SK-N-SH (cell line): Measurements from ENCODE around the gene IL18BP. TPM values are rescaled to one million over a fixed set of nuclear protein-coding genes. Genes with fewer than 3 reads are reported as not detected.

Source experiments
- CTCF ChIA-PET: fragments of 300-600, 350-600 bp; formaldehyde crosslinking; extraction: SDS; loops from one replicate; lab custom pipeline; 2021; lab: Yijun Ruan, JAX
- POLR2A ChIA-PET: fragments of 350-600 bp; sonication (Branson Sonifier 250); formaldehyde crosslinking; extraction: SDS; loops from one replicate; lab custom pipeline; 2020; ENCODE audit warnings: antibody characterized with exemption, inconsistent platforms; lab: Yijun Ruan, JAX
- DNase-seq: peaks from one replicate; pipeline ENCODE4 v3.0.0; 2012
- H2AFZ ChIP-seq: fragments of 200-600 bp; sonication (generic); 2 replicates; pipeline ENCODE4 v1.8.1; 2016; ENCODE audit warnings: antibody characterized with exemption, mild to moderate bottlenecking, low read depth
- H3F3A ChIP-seq: fragments of 200-600 bp; sonication (generic); replicated peaks from 2 replicates; pipeline ENCODE3; 2016; ENCODE audit warnings: antibody characterized with exemption, mild to moderate bottlenecking; ENCODE audit not compliant: insufficient read depth
- H3K27ac ChIP-seq, 2 experiments: fragments of 200-500 bp in 1 of 2; fragments of 200-600 bp in 1 of 2; sonication (Bioruptor generic) in 1 of 2; sonication (generic), shearing (Covaris generic) in 1 of 2; 2 replicates each; pipeline versions ENCODE4 v1.5.1 to v1.6.1; 2014 to 2016; ENCODE audit warnings: low read depth in 2 of 2, inconsistent platforms in 1 of 2, low read length in 1 of 2, mild to moderate bottlenecking in 1 of 2, mixed read lengths in 1 of 2
- H3K27me3 ChIP-seq: fragments of 200-600 bp; sonication (generic), shearing (Covaris generic); 2 replicates; pipeline ENCODE4 v1.6.1; 2016; ENCODE audit warnings: mixed run types; ENCODE audit not compliant: insufficient read depth
- H3K36me3 ChIP-seq, 2 experiments: fragments of 200-500 bp in 1 of 2; fragments of 200-600 bp in 1 of 2; sonication (Bioruptor generic) in 1 of 2; sonication (generic) in 1 of 2; replicated peaks in 1 of 2; 2 replicates each; pipeline versions ENCODE3 to v1.5.1; 2014 to 2016; ENCODE audit warnings: low read length in 1 of 2, mild to moderate bottlenecking in 1 of 2; ENCODE audit not compliant: insufficient read depth in 2 of 2, control insufficient read depth in 1 of 2
- H3K4me1 ChIP-seq, 2 experiments: fragments of 200-500 bp in 1 of 2; fragments of 200-600 bp in 1 of 2; sonication (Bioruptor generic) in 1 of 2; sonication (generic), shearing (Covaris generic) in 1 of 2; 2 replicates each; pipeline versions ENCODE4 v1.5.1 to v1.6.1; 2014 to 2016; ENCODE audit warnings: low read depth in 1 of 2, low read length in 1 of 2, mixed run types in 1 of 2; ENCODE audit not compliant: insufficient read depth in 2 of 2, control insufficient read depth in 1 of 2
- H3K4me2 ChIP-seq: fragments of 200-600 bp; sonication (generic), shearing (Covaris generic); 2 replicates; pipeline ENCODE4 v1.6.1; 2017; ENCODE audit warnings: mixed run types
- H3K4me3 ChIP-seq, 2 experiments: fragments of 200-500 bp in 1 of 2; fragments of 200-600 bp in 1 of 2; sonication (Bioruptor generic) in 1 of 2; sonication (generic), shearing (Covaris generic) in 1 of 2; 2 replicates each; pipeline versions ENCODE4 v1.5.1 to v1.8.1; 2014 to 2016; ENCODE audit warnings: low read depth in 2 of 2, inconsistent platforms in 1 of 2, low read length in 1 of 2, mild to moderate bottlenecking in 1 of 2, mixed read lengths in 1 of 2, moderate library complexity in 1 of 2
- H3K79me2 ChIP-seq: fragments of 200-600 bp; sonication (generic); 2 replicates; pipeline ENCODE4 v1.8.1; 2017; ENCODE audit warnings: mild to moderate bottlenecking; ENCODE audit not compliant: insufficient read depth
- H3K9ac ChIP-seq: fragments of 200-600 bp; sonication (generic); 2 replicates; pipeline ENCODE4 v1.6.1; 2017; ENCODE audit warnings: mixed run types
- H3K9me2 ChIP-seq: fragments of 200-600 bp; sonication (generic); 2 replicates; pipeline ENCODE4 v1.6.1; 2017; ENCODE audit warnings: mixed run types
- H3K9me3 ChIP-seq: fragments of 200-600 bp; sonication (generic); 2 replicates; pipeline ENCODE4 v1.6.1; 2017; ENCODE audit warnings: mixed run types, mild to moderate bottlenecking, moderate library complexity
- H4K20me1 ChIP-seq: fragments of 200-600 bp; sonication (generic); 2 replicates; pipeline ENCODE4 v1.6.1; 2017; ENCODE audit warnings: mild to moderate bottlenecking, mixed run types; ENCODE audit not compliant: insufficient read depth
- CHD2 ChIP-seq: fragments of 150-350 bp; IDR thresholded peaks from 2 replicates; pipeline ENCODE4 v1.6.1; 2018; ENCODE audit warnings: low read length; ENCODE audit not compliant: partially characterized antibody
- FOSL2 ChIP-seq: IDR thresholded peaks from 2 replicates; pipeline ENCODE4 v1.4.0; 2012; ENCODE audit warnings: low read depth, mild to moderate bottlenecking, moderate library complexity, borderline replicate concordance
- FOXJ3 ChIP-seq: sonication (generic); formaldehyde crosslinking; IDR thresholded peaks from 2 replicates; pipeline ENCODE4 v1.5.1; 2020; ENCODE audit warnings: mild to moderate bottlenecking, missing genetic modification reagents
- GABPA ChIP-seq: IDR thresholded peaks from 2 replicates; pipeline ENCODE4 v1.4.0; 2012; ENCODE audit warnings: low read depth, mild to moderate bottlenecking
- MAX ChIP-seq: IDR thresholded peaks from 2 replicates; pipeline ENCODE4 v1.4.0; 2012; ENCODE audit warnings: low read depth
- MEF2A ChIP-seq: IDR thresholded peaks from 2 replicates; pipeline ENCODE4 v1.4.0; 2012; ENCODE audit warnings: low read depth, borderline replicate concordance
- NFIC ChIP-seq: IDR thresholded peaks from 2 replicates; pipeline ENCODE4 v1.4.0; 2012; ENCODE audit warnings: borderline replicate concordance
- SIN3A ChIP-seq: IDR thresholded peaks from 2 replicates; pipeline ENCODE4 v1.6.1; 2012; ENCODE audit warnings: low read depth, mild to moderate bottlenecking, low read length, moderate library complexity, borderline replicate concordance
- SMC3 ChIP-seq: IDR thresholded peaks from 2 replicates; pipeline ENCODE4 v1.6.1; 2012; ENCODE audit warnings: low read depth, low read length, improper control_type of control experiment
- TAF1 ChIP-seq: IDR thresholded peaks from 2 replicates; pipeline ENCODE4 v1.6.1; 2012; ENCODE audit warnings: low read depth, mild to moderate bottlenecking, low read length, moderate library complexity, borderline replicate concordance
- TEAD4 ChIP-seq: IDR thresholded peaks from 2 replicates; pipeline ENCODE4 v1.4.0; 2012; ENCODE audit warnings: mild to moderate bottlenecking, borderline replicate concordance; ENCODE audit not compliant: insufficient read depth
- USF1 ChIP-seq: IDR thresholded peaks from 2 replicates; pipeline ENCODE4 v1.4.0; 2012; ENCODE audit warnings: low read depth, borderline replicate concordance
- WGBS: methylation state at CpG from one replicate; pipeline ENCODE4 v1.1.6; 2017; ENCODE audit warnings: low lambda C conversion rate; 5-methylcytosine and 5-hydroxymethylcytosine counted together
- polyA plus RNA-seq, 3 experiments: library from polyadenylated mRNA; depleted of rRNA; stranded (reverse); fragments of >200 nt; gene quantifications; 2 replicates each; pipeline ENCODE4 v1.2.3, GENCODE V29; 2012

The IL18BP gene
- polyA plus RNA-seq, 1 of the 3 experiments (the other 2 are of a cell fraction): 5.0 TPM

- H3K27me3 ChIP-seq: no peaks in the 10 kb centered on the region
- peaks cover 0 to 13% of the 10 kb centered on the region in 2 experiments; a peak in 2 of 4 replicates for H3K4me1 ChIP-seq
- CTCF ChIA-PET: interaction anchor here (0.8 to 1.2 kb wide), 2 partner anchors 14 to 443 kb away, joined by 3 to 4 read pairs; partner anchors contain the start of gene CLPB
- no peak overlapping the region for H2AFZ ChIP-seq
- peaks cover 6% of the 10 kb centered on the region for H3F3A ChIP-seq
- H3K36me3 ChIP-seq: peaks cover 11 to 29% of the 10 kb centered on the region in 2 experiments
- H3K9ac ChIP-seq: no peak overlapping the region
- no peak overlapping the region for H3K27ac ChIP-seq
- no peaks in the 10 kb centered on the region for H3K79me2 ChIP-seq
- TF ChIP-seq FOXJ3 (CRISPR knock-in tag): no peak
- no peak for DNase-seq
- H3K9me2 ChIP-seq: no peaks in the 10 kb centered on the region
- POLR2A ChIA-PET: no interaction called here
- H3K4me2 ChIP-seq: no peak overlapping the region
- H3K4me3 ChIP-seq: no peak overlapping the region
- no peaks in the 10 kb centered on the region for H3K9me3 ChIP-seq
- 94% methylated on average over 3 of the region's 3 CpGs for WGBS
- no peaks in the 10 kb centered on the region for H4K20me1 ChIP-seq
Observed at GRCh38 chr11:71991494-71991893, 7.2 kb upstream of the IL18BP start.

GRCh38 chr11:71992136-71992730 lies 6.5 kb upstream of the IL18BP start:
- Histone ChIP-seq H3K4me1 (peaks cover 0 to 8% of the 10 kb centered on the region in 2 experiments; a peak in 1 of 4 replicates), H3K9me3 (no peaks in the 10 kb centered on the region), H3K9me2 (no peaks in the 10 kb centered on the region), H3K79me2 (no peaks in the 10 kb centered on the region), H3F3A (peaks cover 6% of the 10 kb centered on the region), H2AFZ (no peak overlapping the region), H3K36me3 (peaks cover 11 to 32% of the 10 kb centered on the region in 2 experiments), H4K20me1 (no peaks in the 10 kb centered on the region), H3K27ac (no peak overlapping the region), H3K27me3 (no peaks in the 10 kb centered on the region), H3K9ac (no peak overlapping the region), H3K4me2 (no peak overlapping the region), H3K4me3 (no peak overlapping the region)
- 89% methylated on average over 3 of the region's 3 CpGs for WGBS
- POLR2A ChIA-PET: no interaction called here
- CTCF ChIA-PET: interaction anchor here (0.9 to 1.2 kb wide), 2 partner anchors 15 to 442 kb away, joined by 4 read pairs; partner anchors contain the start of gene CLPB
- no peak for TF ChIP-seq SMC3
- DNase-seq: no peak

GRCh38 chr11:71994786-71995185 lies 3.9 kb upstream of the IL18BP start:
- Histone ChIP-seq H3K27me3 (no peaks in the 10 kb centered on the region), H3K36me3 (peaks cover 4 to 31% of the 10 kb centered on the region in 2 experiments), H3K79me2 (no peaks in the 10 kb centered on the region), H3K9me2 (no peaks in the 10 kb centered on the region), H3K4me2 (no peak overlapping the region), H3K4me3 (no peak overlapping the region), H4K20me1 (no peaks in the 10 kb centered on the region), H2AFZ (no peak overlapping the region), H3K9me3 (no peaks in the 10 kb centered on the region), H3K4me1 (peaks cover 0 to 7% of the 10 kb centered on the region in 2 experiments; a peak in 1 of 4 replicates), H3K9ac (no peak overlapping the region), H3K27ac (no peak overlapping the region), H3F3A (no peaks in the 10 kb centered on the region)
- ChIA-PET CTCF (interaction anchor here (1.0 to 1.7 kb wide), 4 partner anchors 17 to 150 kb away, joined by 3 to 6 read pairs (median 4); no protein-coding TSS in a partner anchor), POLR2A (no interaction called here)
- 89% methylated on average over 3 of the region's 3 CpGs for whole genome bisulfite sequencing
- DNase-seq: no peak
- TF ChIP-seq USF1: no peak
- no peak for TF ChIP-seq TAF1
- TF ChIP-seq GABPA: no peak
- no peak for TF ChIP-seq TEAD4
- no peak for TF ChIP-seq CHD2
- TF ChIP-seq NFIC: no peak
- TF ChIP-seq MAX: no peak
- no peak for TF ChIP-seq MEF2A
- no peak for TF ChIP-seq SIN3A
- no peak for TF ChIP-seq FOSL2
